ENCODE measurements around the gene IL4I1.
"Not testable (repeated sequence)": the region's sequence is repeated elsewhere in the genome, so short reads cannot be mapped to it uniquely, and the experiment has no call there.

IL4I1 gene

GRCh38 chr19:49930483-49931011, 33.9 kb upstream of the IL4I1 start:
- in situ Hi-C loops (cut with MboI; ENCODE audit: low pct_unique_long_range_greater_than_20kb, low sequenced_read_pairs, unreplicated experiment): loop anchor here (25.0 kb wide), 1 partner anchor 207 kb away; no protein-coding TSS in a partner anchor
- no peak for TF ChIP-seq CTCF (IDR thresholded peaks at IDR 0.05; ENCODE audit: extremely low read depth, insufficient read depth, missing control alignments)
- no peak for DNase-seq (ENCODE audit: low spot score)

- no peak for TF ChIP-seq CTCF (IDR thresholded peaks at IDR 0.05; ENCODE audit: extremely low read depth, insufficient read depth, missing control alignments)
- in situ Hi-C loops (cut with MboI; ENCODE audit: low pct_unique_long_range_greater_than_20kb, low sequenced_read_pairs, unreplicated experiment): loop anchor here (25.0 kb wide), 1 partner anchor 207 kb away; no protein-coding TSS in a partner anchor
- peak; percentile 99 for DNase-seq (ENCODE audit: low spot score)
These were observed 33.2 kb upstream of the IL4I1 start for GRCh38 chr19:49929611-49930482.

- in situ Hi-C loops (cut with MboI; ENCODE audit: low pct_unique_long_range_greater_than_20kb, low sequenced_read_pairs, unreplicated experiment): loop anchor here (25.0 kb wide), 1 partner anchor 208 kb away; no protein-coding TSS in a partner anchor
These were observed 32.5 kb upstream of the IL4I1 start, which contains the start of the genes ATF5 and NUP62 for GRCh38 chr19:49929121-49929610. Gene ATF5, plus strand, starts transcription at chr19:49929205. Its CDS starts 1,646 bp downstream, at chr19:49930851. Gene NUP62, minus strand, starts transcription at chr19:49929504. Its CDS starts 19,697 bp downstream, at chr19:49909807.

DNA sequence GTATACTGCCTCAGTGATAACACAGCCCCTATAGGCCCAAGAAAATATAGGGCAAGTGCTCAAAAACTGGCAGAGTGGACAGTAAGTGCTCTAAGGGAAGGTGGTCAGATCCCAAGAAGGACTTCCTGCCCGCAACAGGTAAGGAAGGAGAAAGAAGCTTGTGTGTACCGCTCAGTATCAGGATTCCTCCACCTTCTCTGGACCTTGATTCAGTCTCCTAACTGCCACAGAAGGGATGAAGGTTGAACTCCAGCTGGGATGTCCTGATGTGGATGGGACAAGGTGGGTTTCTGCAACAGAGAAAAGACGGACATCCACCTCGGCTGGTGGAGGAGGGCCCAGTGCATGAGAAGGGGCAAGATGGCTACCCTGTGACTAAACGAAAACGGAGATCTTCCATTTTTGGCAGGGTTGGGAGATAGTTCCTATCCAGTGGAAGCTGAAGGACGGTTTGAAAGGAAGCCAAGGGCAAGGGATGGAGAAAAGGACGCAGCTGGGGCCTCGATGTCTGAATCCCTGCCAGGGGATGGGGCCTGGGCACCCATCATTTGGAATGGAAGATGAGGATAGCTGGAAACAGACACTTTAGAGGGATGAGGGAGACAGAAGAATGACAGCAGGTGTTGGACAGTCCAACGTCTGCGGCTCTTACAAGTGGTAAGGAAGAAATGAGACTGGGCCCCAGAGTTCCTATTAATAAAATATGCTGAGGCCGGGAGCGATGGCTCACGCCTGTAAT, 31.0 kb upstream of the IL4I1 start:
- in situ Hi-C loops (cut with MboI; ENCODE audit: low pct_unique_long_range_greater_than_20kb, low sequenced_read_pairs, unreplicated experiment): loop anchor here (25.0 kb wide), 1 partner anchor 210 kb away; no protein-coding TSS in a partner anchor
- TF ChIP-seq CTCF (IDR thresholded peaks at IDR 0.05; ENCODE audit: extremely low read depth, insufficient read depth, missing control alignments): no peak
- no peak for DNase-seq (ENCODE audit: low spot score)

More at GRCh38 chr19:49929121-49929610, 32.5 kb upstream of the IL4I1 start, which contains the start of the genes ATF5 and NUP62:
- no peak for TF ChIP-seq CTCF (IDR thresholded peaks at IDR 0.05; ENCODE audit: extremely low read depth, insufficient read depth, missing control alignments)
- peak; percentile 97 for DNase-seq (ENCODE audit: low spot score)

DNA sequence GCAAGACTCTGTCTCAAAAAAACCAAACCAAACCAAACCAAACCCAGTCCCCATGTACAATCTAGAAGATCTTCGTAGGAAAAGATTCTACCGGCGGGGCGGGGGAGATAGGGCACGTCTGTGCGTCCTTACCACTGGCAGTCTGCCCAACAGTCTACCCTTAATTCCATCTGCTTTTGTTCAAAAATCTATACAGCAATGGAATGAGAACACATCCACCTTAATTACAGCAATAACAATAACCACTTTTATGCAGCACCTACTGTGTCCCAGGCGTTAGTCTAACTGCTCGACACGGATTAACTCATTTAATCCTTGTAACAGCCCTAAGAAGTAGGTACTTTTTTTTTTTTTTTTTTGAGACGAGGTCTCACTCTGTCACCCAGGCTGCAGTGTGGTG, 29.8 kb upstream of the IL4I1 start:
- in situ Hi-C loops (cut with MboI; ENCODE audit: low pct_unique_long_range_greater_than_20kb, low sequenced_read_pairs, unreplicated experiment): loop anchor here (25.0 kb wide), 1 partner anchor 211 kb away; no protein-coding TSS in a partner anchor
- no peak for TF ChIP-seq CTCF (IDR thresholded peaks at IDR 0.05; ENCODE audit: extremely low read depth, insufficient read depth, missing control alignments)

GRCh38 chr19:49925486-49925885, 28.8 kb upstream of the IL4I1 start:
- in situ Hi-C loops (cut with MboI; ENCODE audit: low pct_unique_long_range_greater_than_20kb, low sequenced_read_pairs, unreplicated experiment): loop anchor here (25.0 kb wide), 1 partner anchor 212 kb away; no protein-coding TSS in a partner anchor
- no peak for TF ChIP-seq CTCF (IDR thresholded peaks at IDR 0.05; ENCODE audit: extremely low read depth, insufficient read depth, missing control alignments)
- no peak for DNase-seq (ENCODE audit: low spot score)

More for the DNA sequence above, 29.8 kb upstream of the IL4I1 start:
- no peak for DNase-seq (ENCODE audit: low spot score)

DNA sequence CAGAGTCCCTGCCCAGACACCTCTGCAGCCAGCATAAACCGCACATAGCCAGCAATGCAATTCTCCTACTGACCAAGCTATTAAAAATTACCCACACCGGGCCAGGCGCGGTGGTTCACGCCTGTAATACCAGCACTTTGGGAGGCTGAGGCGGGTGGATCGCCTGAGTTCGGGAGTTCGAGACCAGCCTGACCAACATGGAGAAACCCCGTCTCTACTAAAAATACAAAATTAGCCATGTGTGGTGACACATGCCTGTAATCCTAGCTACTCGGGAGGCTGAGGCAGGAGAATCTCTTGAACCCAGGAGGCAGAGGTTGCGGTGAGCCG, 28.2 kb upstream of the IL4I1 start:
- in situ Hi-C loops (cut with MboI; ENCODE audit: low pct_unique_long_range_greater_than_20kb, low sequenced_read_pairs, unreplicated experiment): loop anchor here (25.0 kb wide), 1 partner anchor 212 kb away; no protein-coding TSS in a partner anchor
- DNase-seq (ENCODE audit: low spot score): not testable (repeated sequence)
